Coronary artery (tissue), 2 donors: ENCODE results near the gene DICER1.

Experiments used
- DNase-seq: peaks from one replicate; pipeline ENCODE4 v3.0.0-alpha.2; 2017; ENCODE audit warnings: low spot score
- H3K27ac ChIP-seq, 2 donors: fragments of 200-600 bp; sonication (generic); one replicate each; pipeline ENCODE4 v1.5.1; 2016 to 2019
- H3K4me3 ChIP-seq: fragments of 200-600 bp; sonication (generic); 2 replicates; pipeline ENCODE4 v1.5.1; 2016; ENCODE audit warnings: mild to moderate bottlenecking, moderate library complexity
- TF ChIP-seq, protein P1 (sequence below): fragments of 200-600 bp; sonication (generic); IDR thresholded peaks from one replicate; pipeline ENCODE4 v1.5.1; 2019; ENCODE audit warnings: antibody characterized with exemption

DICER1 gene

GRCh38 chr14:95091581-95091980 lies 65.7 kb downstream of the DICER1 start:
- TF ChIP-seq, protein P1, sequence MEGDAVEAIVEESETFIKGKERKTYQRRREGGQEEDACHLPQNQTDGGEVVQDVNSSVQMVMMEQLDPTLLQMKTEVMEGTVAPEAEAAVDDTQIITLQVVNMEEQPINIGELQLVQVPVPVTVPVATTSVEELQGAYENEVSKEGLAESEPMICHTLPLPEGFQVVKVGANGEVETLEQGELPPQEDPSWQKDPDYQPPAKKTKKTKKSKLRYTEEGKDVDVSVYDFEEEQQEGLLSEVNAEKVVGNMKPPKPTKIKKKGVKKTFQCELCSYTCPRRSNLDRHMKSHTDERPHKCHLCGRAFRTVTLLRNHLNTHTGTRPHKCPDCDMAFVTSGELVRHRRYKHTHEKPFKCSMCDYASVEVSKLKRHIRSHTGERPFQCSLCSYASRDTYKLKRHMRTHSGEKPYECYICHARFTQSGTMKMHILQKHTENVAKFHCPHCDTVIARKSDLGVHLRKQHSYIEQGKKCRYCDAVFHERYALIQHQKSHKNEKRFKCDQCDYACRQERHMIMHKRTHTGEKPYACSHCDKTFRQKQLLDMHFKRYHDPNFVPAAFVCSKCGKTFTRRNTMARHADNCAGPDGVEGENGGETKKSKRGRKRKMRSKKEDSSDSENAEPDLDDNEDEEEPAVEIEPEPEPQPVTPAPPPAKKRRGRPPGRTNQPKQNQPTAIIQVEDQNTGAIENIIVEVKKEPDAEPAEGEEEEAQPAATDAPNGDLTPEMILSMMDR, result no peak
- Histone ChIP-seq H3K4me3 (no peak overlapping the region), H3K27ac (no peak overlapping the region)
- DNase-seq, result no peak

DNA sequence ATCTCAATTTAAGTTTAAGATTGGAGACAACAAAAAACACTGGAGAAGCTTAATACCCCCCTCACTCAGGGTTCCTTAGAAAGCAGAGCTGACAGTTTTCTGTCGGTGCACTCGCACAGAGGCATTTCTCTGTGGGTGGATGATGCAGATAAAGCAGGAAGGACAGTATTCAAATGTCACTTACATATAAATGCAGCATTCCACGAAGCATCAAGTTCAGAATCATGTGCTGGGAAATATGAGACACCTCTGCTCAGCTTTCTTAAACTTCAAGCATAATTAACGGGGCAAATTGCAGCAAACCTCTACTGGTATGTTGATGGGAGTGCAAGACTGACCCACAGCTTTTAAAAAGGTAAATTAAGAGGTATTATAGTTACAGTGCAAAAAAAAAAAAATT lies 68.7 kb downstream of the DICER1 start:
- no peak overlapping the region for H3K27ac ChIP-seq
- TF ChIP-seq, protein P1, result no peak
- no peak for DNase-seq
- H3K4me3 ChIP-seq, result no peak overlapping the region

- no peak overlapping the region for H3K27ac ChIP-seq
- no peak overlapping the region for H3K4me3 ChIP-seq
- TF ChIP-seq, protein P1, result no peak
- no peak for DNase-seq
Measured at GRCh38 chr14:95087619-95088018, 69.7 kb downstream of the DICER1 start.

DNA sequence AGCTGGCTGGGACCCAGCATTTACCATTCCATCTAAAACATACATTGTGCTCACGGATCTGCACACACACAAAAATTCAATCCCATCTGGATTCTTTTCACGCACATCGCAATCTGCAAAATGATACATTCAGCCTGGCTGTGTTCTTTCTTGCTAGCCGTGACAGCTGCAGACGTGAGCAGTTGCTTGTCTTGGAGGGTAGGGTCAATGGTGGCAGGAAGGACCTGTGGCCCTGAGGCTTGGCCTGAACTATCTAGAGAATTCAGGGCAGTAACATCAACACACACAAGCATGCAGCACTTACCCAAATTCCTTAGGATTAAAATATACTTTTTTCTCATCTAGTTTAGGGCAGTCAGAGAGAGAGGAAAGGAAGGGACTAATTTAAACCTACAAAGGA lies 72.0 kb downstream of the DICER1 start:
- DNase-seq, result no peak
- TF ChIP-seq, protein P1, result no peak
- Histone ChIP-seq H3K27ac (no peak overlapping the region), H3K4me3 (no peak overlapping the region)

DNA sequence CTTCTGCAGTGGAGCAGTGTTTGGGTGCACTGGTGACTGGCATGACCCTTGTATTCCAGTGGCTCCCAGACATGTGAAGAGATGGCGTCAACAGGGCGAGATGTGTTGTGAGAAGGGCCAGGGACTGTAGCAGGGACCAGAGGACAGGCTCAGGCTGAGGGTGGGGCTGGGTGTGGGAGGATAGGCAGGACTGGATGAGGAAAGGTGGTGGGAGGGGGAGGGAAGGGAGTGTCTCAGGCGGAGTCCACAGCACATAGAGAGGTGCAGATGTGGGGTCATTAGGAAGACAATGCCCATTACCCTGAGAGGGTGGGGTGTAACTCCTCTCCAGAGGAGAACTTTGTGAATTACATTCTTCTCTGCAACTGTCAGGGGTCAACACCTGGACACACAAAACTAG lies 78.5 kb downstream of the DICER1 start:
- TF ChIP-seq, protein P1, result no peak
- Histone ChIP-seq H3K4me3 (no peak overlapping the region), H3K27ac (no peak overlapping the region)
- DNase-seq, result no peak

GRCh38 chr14:95077345-95077744 lies 80.0 kb downstream of the DICER1 start:
- H3K27ac ChIP-seq, result no peak overlapping the region
- no peak for DNase-seq
- TF ChIP-seq, protein P1, result no peak
- no peak overlapping the region for H3K4me3 ChIP-seq

DNA sequence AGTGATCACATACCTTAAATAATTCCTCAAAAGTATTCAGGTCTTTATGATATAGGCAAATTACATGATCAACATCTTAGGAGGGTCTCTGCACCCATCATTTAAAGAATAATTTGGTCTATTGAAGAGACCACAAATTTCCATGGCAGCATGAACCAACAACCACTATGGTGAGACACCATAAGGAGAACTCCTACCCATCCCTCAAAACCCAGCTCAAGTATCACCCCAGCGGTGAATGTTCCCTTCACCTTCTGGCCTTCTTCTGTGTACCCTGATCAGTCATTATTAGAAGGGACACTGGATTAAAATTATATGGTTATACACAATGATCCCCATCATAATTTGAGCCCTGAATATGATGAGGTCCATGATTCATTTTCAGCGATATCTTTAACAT lies 81.5 kb downstream of the DICER1 start:
- no peak overlapping the region for H3K4me3 ChIP-seq
- DNase-seq, result no peak

More for the DNA sequence above, 81.5 kb downstream of the DICER1 start:
- TF ChIP-seq, protein P1, result no peak
- H3K27ac ChIP-seq, result no peak overlapping the region
